HCT116 (cell line): ENCODE data around the gene CDC42EP5. TPM values are rescaled to one million over a fixed set of nuclear protein-coding genes. Genes with fewer than 3 reads are reported as not detected.
A peak's percentile ranks its signal among the peaks of the same experiment; 100 is the strongest.
"Not testable (repeated sequence)": the region's sequence is repeated elsewhere in the genome, so short reads cannot be mapped to it uniquely, and the experiment has no call there.

Experiments
- ATAC-seq: fragments of 200-7000 bp; cut with Tn5 transposase; 2 replicates; pipeline ENCODE4 v1.9.1; 2020; ENCODE audit warnings: mild to moderate bottlenecking, moderate library complexity
- BruUV-seq: library from RNA; stranded (reverse); fragments of 400-500 nt; replicated peaks from 2 replicates; lab custom pipeline; 2021; lab: Mats Ljungman, UMichigan
- CTCF ChIA-PET: fragments of 300-600 bp; sonication (Branson Sonifier 250); formaldehyde crosslinking; loops from one replicate; lab custom pipeline; 2021; ENCODE audit warnings: antibody characterized with exemption; lab: Charles Lee
- POLR2A ChIA-PET: fragments of 300-600, 350-600 bp; sonication (Branson Sonifier 250); formaldehyde crosslinking; loops from one replicate; lab custom pipeline; 2021; ENCODE audit warnings: antibody characterized with exemption; lab: Charles Lee
- RAD21 ChIA-PET, 2 experiments: fragments of 300-600 bp; sonication (Branson Sonifier 250); formaldehyde crosslinking; loops; one replicate each; lab custom pipeline; 2023; ENCODE audit warnings: low total read pairs in 2 of 2; ENCODE audit not compliant: uncharacterized antibody in 2 of 2, unreplicated experiment in 2 of 2, low non-redundant PET in 1 of 2; lab: Charles Lee
- DNase-seq: peaks from one replicate; pipeline ENCODE4 v3.0.0-alpha.2; 2010; ENCODE audit warnings: low read depth, low spot score
- H2AFZ ChIP-seq: fragments of 200-600 bp; shearing (Covaris generic), sonication (generic); 2 replicates; pipeline ENCODE4 v1.6.1; 2017; ENCODE audit warnings: low read depth, mixed run types, mixed read lengths, antibody characterized with exemption, low read length; ENCODE audit not compliant: poor library complexity, severe bottlenecking
- H3K27ac ChIP-seq: 2 replicates; pipeline ENCODE4 v1.5.1; 2012; ENCODE audit warnings: low read depth, low read length
- H3K27me3 ChIP-seq: fragments of 200-600 bp; sonication (generic); 2 replicates; pipeline ENCODE4 v1.6.1; 2016; ENCODE audit warnings: mixed run types, low read length, mixed read lengths; ENCODE audit not compliant: insufficient read depth
- H3K36me3 ChIP-seq, 2 experiments: fragments of 200-500 bp in 1 of 2; fragments of 200-600 bp in 1 of 2; sonication (Bioruptor generic) in 1 of 2; sonication (generic) in 1 of 2; 2 replicates each; pipeline versions ENCODE4 v1.5.1 to v1.6.1; 2014 to 2016; ENCODE audit warnings: low read length in 2 of 2, inconsistent platforms in 1 of 2, mixed read lengths in 1 of 2, mixed run types in 1 of 2; ENCODE audit not compliant: insufficient read depth in 2 of 2, control insufficient read depth in 1 of 2
- H3K4me1 ChIP-seq, 2 experiments: fragments of 200-600 bp in 1 of 2; sonication (generic) in 1 of 2; 2 replicates each; pipeline versions ENCODE4 v1.5.1 to v1.6.1; 2012 to 2017; ENCODE audit warnings: low read length in 2 of 2, inconsistent platforms in 1 of 2, mild to moderate bottlenecking in 1 of 2, mixed read lengths in 1 of 2, mixed run types in 1 of 2, moderate library complexity in 1 of 2; ENCODE audit not compliant: insufficient read depth in 2 of 2, control insufficient read depth in 1 of 2
- H3K4me2 ChIP-seq: fragments of 200-600 bp; sonication (generic); 2 replicates; pipeline ENCODE4 v1.6.1; 2017; ENCODE audit warnings: mixed run types, low read length, mixed read lengths
- H3K4me3 ChIP-seq, 2 experiments: fragments of 200-600 bp in 1 of 2; sonication (generic) in 1 of 2; replicated peaks in 1 of 2; 2 replicates each; pipeline ENCODE4 v1.5.1; 2011 to 2016; ENCODE audit warnings: low read length in 2 of 2, control low read depth in 1 of 2, low read depth in 1 of 2, mild to moderate bottlenecking in 1 of 2, mixed read lengths in 1 of 2, mixed run types in 1 of 2
- H3K79me2 ChIP-seq: fragments of 200-600 bp; sonication (generic); 2 replicates; pipeline ENCODE4 v1.6.1; 2017; ENCODE audit warnings: mild to moderate bottlenecking, mixed run types, low read length, moderate library complexity, mixed read lengths; ENCODE audit not compliant: insufficient read depth
- H3K9ac ChIP-seq: fragments of 200-600 bp; sonication (generic); 2 replicates; pipeline ENCODE4 v1.6.1; 2016; ENCODE audit warnings: low read length, mixed read lengths
- H3K9me2 ChIP-seq: fragments of 200-600 bp; sonication (generic), shearing (Covaris generic); 2 replicates; pipeline ENCODE4 v1.6.1; 2017; ENCODE audit warnings: mixed run types, mild to moderate bottlenecking, moderate library complexity; ENCODE audit not compliant: insufficient read depth
- H3K9me3 ChIP-seq, 2 experiments: fragments of 200-500 bp in 1 of 2; fragments of 200-600 bp in 1 of 2; sonication (Bioruptor generic) in 1 of 2; sonication (generic) in 1 of 2; 2 replicates each; pipeline ENCODE4 v1.6.1; 2014 to 2017; ENCODE audit warnings: low read length in 2 of 2, mixed read lengths in 2 of 2, inconsistent platforms in 1 of 2, low read depth in 1 of 2, mild to moderate bottlenecking in 1 of 2, mixed run types in 1 of 2, moderate library complexity in 1 of 2; ENCODE audit not compliant: control insufficient read depth in 1 of 2, insufficient read depth in 1 of 2
- H4K20me1 ChIP-seq: fragments of 200-600 bp; sonication (generic), shearing (Covaris generic); 2 replicates; pipeline ENCODE4 v1.6.1; 2017; ENCODE audit warnings: mixed run types, mild to moderate bottlenecking, moderate library complexity; ENCODE audit not compliant: insufficient read depth
- FOSL1 ChIP-seq: IDR thresholded peaks from 2 replicates; pipeline ENCODE4 v1.6.1; 2012; ENCODE audit warnings: low read depth
- SRF ChIP-seq: IDR thresholded peaks from 2 replicates; pipeline ENCODE4 v1.6.1; 2012; ENCODE audit warnings: low read depth
- intact Hi-C: fragments of 100-400 bp; cut with micrococcal nuclease; formaldehyde crosslinking; loops from 2 replicates; pipeline ENCODE4 v1.10.0; 2022
- total RNA-seq: library from RNA; stranded (reverse); gene quantifications from one replicate; pipeline ENCODE4 v1.2.1, GENCODE V29; 2021; ENCODE audit not compliant: unreplicated experiment
- TF ChIP-seq, protein P1 (sequence below), 3 experiments: fragments of 200-600 bp in 1 of 3; sonication (generic) in 1 of 3; IDR thresholded peaks in 2 of 3; conservative IDR thresholded peaks in 1 of 3; 2 replicates each; pipeline ENCODE4 v1.5.1; 2012 to 2017; ENCODE audit warnings: low read depth in 2 of 3, low read length in 2 of 3, antibody characterized with exemption in 1 of 3, borderline replicate concordance in 1 of 3, control low read depth in 1 of 3, mild to moderate bottlenecking in 1 of 3, mixed read lengths in 1 of 3, mixed run types in 1 of 3, moderate library complexity in 1 of 3; ENCODE audit not compliant: insufficient read depth in 1 of 3

CDC42EP5 gene
- total RNA-seq, 1 experiment from 2014 or later = 0.64 TPM

DNA sequence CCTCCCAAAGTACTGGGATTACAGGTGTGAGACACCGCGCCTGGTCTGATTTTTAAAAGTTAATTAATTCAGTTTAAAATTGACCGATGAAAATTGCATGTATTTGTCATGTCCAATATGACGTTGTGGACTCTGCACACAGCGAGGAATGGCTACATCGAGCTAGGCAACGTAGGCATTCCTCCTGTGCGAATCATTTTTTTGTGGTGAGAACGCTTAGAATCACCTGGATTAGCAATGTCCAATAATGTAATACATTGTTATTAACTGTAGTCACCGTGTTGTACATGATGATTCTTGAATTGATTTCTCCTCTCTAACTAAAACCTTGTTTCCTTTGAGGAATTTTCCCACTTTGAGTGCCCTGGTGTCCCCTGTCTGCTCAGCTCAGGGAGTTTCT lies 33.0 kb upstream of the CDC42EP5 start:
- RAD21 ChIA-PET = no interaction called here
- no peaks in the 10 kb centered on the region for H3K79me2 ChIP-seq
- H3K9ac ChIP-seq = no peak overlapping the region
- no peak overlapping the region for H3K4me3 ChIP-seq
- no peaks in the 10 kb centered on the region for H3K36me3 ChIP-seq
- H2AFZ ChIP-seq = no peak overlapping the region
- no TSS peak for BruUV-seq
- H3K4me2 ChIP-seq = peak overlapping the region; percentile 28; the same call in 1 of the 2 replicates
- H3K4me1 ChIP-seq = peaks cover 0 to 8% of the 10 kb centered on the region in 2 experiments; a peak in 2 of 4 replicates
- no peaks in the 10 kb centered on the region for H3K27me3 ChIP-seq
- no peak for TF ChIP-seq FOSL1
- TF ChIP-seq SRF = no peak
- TF ChIP-seq, protein P1, sequence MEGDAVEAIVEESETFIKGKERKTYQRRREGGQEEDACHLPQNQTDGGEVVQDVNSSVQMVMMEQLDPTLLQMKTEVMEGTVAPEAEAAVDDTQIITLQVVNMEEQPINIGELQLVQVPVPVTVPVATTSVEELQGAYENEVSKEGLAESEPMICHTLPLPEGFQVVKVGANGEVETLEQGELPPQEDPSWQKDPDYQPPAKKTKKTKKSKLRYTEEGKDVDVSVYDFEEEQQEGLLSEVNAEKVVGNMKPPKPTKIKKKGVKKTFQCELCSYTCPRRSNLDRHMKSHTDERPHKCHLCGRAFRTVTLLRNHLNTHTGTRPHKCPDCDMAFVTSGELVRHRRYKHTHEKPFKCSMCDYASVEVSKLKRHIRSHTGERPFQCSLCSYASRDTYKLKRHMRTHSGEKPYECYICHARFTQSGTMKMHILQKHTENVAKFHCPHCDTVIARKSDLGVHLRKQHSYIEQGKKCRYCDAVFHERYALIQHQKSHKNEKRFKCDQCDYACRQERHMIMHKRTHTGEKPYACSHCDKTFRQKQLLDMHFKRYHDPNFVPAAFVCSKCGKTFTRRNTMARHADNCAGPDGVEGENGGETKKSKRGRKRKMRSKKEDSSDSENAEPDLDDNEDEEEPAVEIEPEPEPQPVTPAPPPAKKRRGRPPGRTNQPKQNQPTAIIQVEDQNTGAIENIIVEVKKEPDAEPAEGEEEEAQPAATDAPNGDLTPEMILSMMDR (IDR thresholded peaks at IDR 0.05 in 2 of 3, conservative IDR thresholded peaks at IDR 0.05 in 1 of 3; ENCODE audit: borderline replicate concordance in 1 of 3, insufficient read depth in 1 of 3, low read depth in 2 of 3, low read length in 2 of 3) = no peak
- DNase-seq = no peak
- POLR2A ChIA-PET = no interaction called here
- H3K9me3 ChIP-seq = no peaks in the 10 kb centered on the region
- no peaks in the 10 kb centered on the region for H4K20me1 ChIP-seq
- no peaks in the 10 kb centered on the region for H3K9me2 ChIP-seq
- no peak for ATAC-seq
- no peak overlapping the region for H3K27ac ChIP-seq
- CTCF ChIA-PET = interaction anchor here (0.6 kb wide), 1 partner anchor 239 kb away, joined by 7 read pairs; no protein-coding TSS in a partner anchor
- intact Hi-C loops = no loop called here

GRCh38 chr19:54505542-54505941 lies 32.4 kb upstream of the CDC42EP5 start:
- H3K9me2 ChIP-seq, BruUV-seq, H3K9me3 ChIP-seq, DNase-seq, H3K4me2 ChIP-seq, H3K4me3 ChIP-seq, intact Hi-C loops, H3K4me1 ChIP-seq, H3K79me2 ChIP-seq, H3K9ac ChIP-seq, ATAC-seq, H3K27me3 ChIP-seq, H2AFZ ChIP-seq, POLR2A ChIA-PET, RAD21 ChIA-PET, H4K20me1 ChIP-seq, H3K27ac ChIP-seq, H3K36me3 ChIP-seq: not testable (repeated sequence)
- CTCF ChIA-PET = interaction anchor here (0.6 kb wide), 1 partner anchor 239 kb away, joined by 7 read pairs; no protein-coding TSS in a partner anchor
